ENCODE results near the gene GDF10.

GDF10 gene

GRCh38 chr10:47350671-47351640 is 51.0 kb downstream of the GDF10 start:
- no peaks in the 10 kb centered on the region for H3K27me3 ChIP-seq (ENCODE audit: control insufficient read depth, insufficient read depth, low read length, poor library complexity, severe bottlenecking)
- H3K27ac ChIP-seq (ENCODE audit: insufficient read depth, low read depth, low read length, poor library complexity, severe bottlenecking) = no peak overlapping the region
- WGBS, 2 experiments = 95% methylated on average over 39 of the region's 39 CpGs
- H3K9me3 ChIP-seq (ENCODE audit: control insufficient read depth, low read length) = no peaks in the 10 kb centered on the region
- H3K36me3 ChIP-seq (ENCODE audit: control insufficient read depth, insufficient read depth, low read length) = no peaks in the 10 kb centered on the region
- H3K4me1 ChIP-seq (ENCODE audit: control insufficient read depth, insufficient read depth, low read length) = no peaks in the 10 kb centered on the region
- H3K4me3 ChIP-seq (ENCODE audit: insufficient read depth, low read depth, low read length) = no peak overlapping the region

GRCh38 chr10:47351899-47352815 is 52.2 kb downstream of the GDF10 start:
- 79 to 91% methylated on average over 12 to 14 of the region's 14 CpGs for WGBS, 2 experiments
- H3K4me1 ChIP-seq (ENCODE audit: control insufficient read depth, insufficient read depth, low read length) = no peaks in the 10 kb centered on the region
- no peak overlapping the region for H3K4me3 ChIP-seq (ENCODE audit: insufficient read depth, low read depth, low read length)
- H3K36me3 ChIP-seq (ENCODE audit: control insufficient read depth, insufficient read depth, low read length) = no peaks in the 10 kb centered on the region
- no peaks in the 10 kb centered on the region for H3K9me3 ChIP-seq (ENCODE audit: control insufficient read depth, low read length)
- no peaks in the 10 kb centered on the region for H3K27me3 ChIP-seq (ENCODE audit: control insufficient read depth, insufficient read depth, low read length, poor library complexity, severe bottlenecking)
- H3K27ac ChIP-seq (ENCODE audit: insufficient read depth, low read depth, low read length, poor library complexity, severe bottlenecking) = no peak overlapping the region

- H3K9me3 ChIP-seq (ENCODE audit: control insufficient read depth, low read length) = no peaks in the 10 kb centered on the region
- H3K4me1 ChIP-seq (ENCODE audit: control insufficient read depth, insufficient read depth, low read length) = no peaks in the 10 kb centered on the region
- no peak overlapping the region for H3K27ac ChIP-seq (ENCODE audit: insufficient read depth, low read depth, low read length, poor library complexity, severe bottlenecking)
- 93 to 95% methylated on average over 6 of the region's 6 CpGs for WGBS, 2 experiments
- no peaks in the 10 kb centered on the region for H3K36me3 ChIP-seq (ENCODE audit: control insufficient read depth, insufficient read depth, low read length)
- H3K27me3 ChIP-seq (ENCODE audit: control insufficient read depth, insufficient read depth, low read length, poor library complexity, severe bottlenecking) = no peaks in the 10 kb centered on the region
- no peak overlapping the region for H3K4me3 ChIP-seq (ENCODE audit: insufficient read depth, low read depth, low read length)
These were observed 53.4 kb downstream of the GDF10 start for GRCh38 chr10:47353351-47353750.

GRCh38 chr10:47354165-47354564 is 54.2 kb downstream of the GDF10 start:
- H3K36me3 ChIP-seq (ENCODE audit: control insufficient read depth, insufficient read depth, low read length) = no peaks in the 10 kb centered on the region
- H3K27ac ChIP-seq (ENCODE audit: insufficient read depth, low read depth, low read length, poor library complexity, severe bottlenecking) = no peak overlapping the region
- no peak overlapping the region for H3K4me3 ChIP-seq (ENCODE audit: insufficient read depth, low read depth, low read length)
- H3K9me3 ChIP-seq (ENCODE audit: control insufficient read depth, low read length) = no peaks in the 10 kb centered on the region
- no peaks in the 10 kb centered on the region for H3K27me3 ChIP-seq (ENCODE audit: control insufficient read depth, insufficient read depth, low read length, poor library complexity, severe bottlenecking)
- no peaks in the 10 kb centered on the region for H3K4me1 ChIP-seq (ENCODE audit: control insufficient read depth, insufficient read depth, low read length)
- WGBS, 2 experiments = 69 to 77% methylated on average over 4 of the region's 4 CpGs

- no peak overlapping the region for H3K27ac ChIP-seq (ENCODE audit: insufficient read depth, low read depth, low read length, poor library complexity, severe bottlenecking)
- H3K4me1 ChIP-seq (ENCODE audit: control insufficient read depth, insufficient read depth, low read length) = no peaks in the 10 kb centered on the region
- no peak overlapping the region for H3K4me3 ChIP-seq (ENCODE audit: insufficient read depth, low read depth, low read length)
- H3K36me3 ChIP-seq (ENCODE audit: control insufficient read depth, insufficient read depth, low read length) = no peaks in the 10 kb centered on the region
- H3K9me3 ChIP-seq (ENCODE audit: control insufficient read depth, low read length) = no peaks in the 10 kb centered on the region
- H3K27me3 ChIP-seq (ENCODE audit: control insufficient read depth, insufficient read depth, low read length, poor library complexity, severe bottlenecking) = no peaks in the 10 kb centered on the region
- 95 to 100% methylated on average over 1 of the region's 1 CpG for WGBS, 2 experiments
These were observed 54.9 kb downstream of the GDF10 start for GRCh38 chr10:47354900-47355299.

- no peaks in the 10 kb centered on the region for H3K27me3 ChIP-seq (ENCODE audit: control insufficient read depth, insufficient read depth, low read length, poor library complexity, severe bottlenecking)
- no peaks in the 10 kb centered on the region for H3K9me3 ChIP-seq (ENCODE audit: control insufficient read depth, low read length)
- H3K27ac ChIP-seq (ENCODE audit: insufficient read depth, low read depth, low read length, poor library complexity, severe bottlenecking) = no peak overlapping the region
- no peaks in the 10 kb centered on the region for H3K36me3 ChIP-seq (ENCODE audit: control insufficient read depth, insufficient read depth, low read length)
- 87 to 92% methylated on average over 5 of the region's 5 CpGs for WGBS, 2 experiments
- no peaks in the 10 kb centered on the region for H3K4me1 ChIP-seq (ENCODE audit: control insufficient read depth, insufficient read depth, low read length)
- no peak overlapping the region for H3K4me3 ChIP-seq (ENCODE audit: insufficient read depth, low read depth, low read length)
These were observed 56.7 kb downstream of the GDF10 start for GRCh38 chr10:47356708-47357107.

- Histone ChIP-seq H3K27me3 (ENCODE audit: control insufficient read depth, insufficient read depth, low read length, poor library complexity, severe bottlenecking) (no peaks in the 10 kb centered on the region), H3K4me3 (ENCODE audit: insufficient read depth, low read depth, low read length) (no peak overlapping the region), H3K36me3 (ENCODE audit: control insufficient read depth, insufficient read depth, low read length) (no peaks in the 10 kb centered on the region), H3K9me3 (ENCODE audit: control insufficient read depth, low read length) (no peaks in the 10 kb centered on the region), H3K4me1 (ENCODE audit: control insufficient read depth, insufficient read depth, low read length) (no peaks in the 10 kb centered on the region), H3K27ac (ENCODE audit: insufficient read depth, low read depth, low read length, poor library complexity, severe bottlenecking) (no peak overlapping the region)
- WGBS, 2 experiments = 95% methylated on average over 11 to 12 of the region's 12 CpGs
These were observed 57.2 kb downstream of the GDF10 start for GRCh38 chr10:47357131-47357582.

GRCh38 chr10:47357911-47358310 is 57.9 kb downstream of the GDF10 start:
- H3K27me3 ChIP-seq (ENCODE audit: control insufficient read depth, insufficient read depth, low read length, poor library complexity, severe bottlenecking) = no peaks in the 10 kb centered on the region
- WGBS, 2 experiments = 89 to 95% methylated on average over 3 of the region's 3 CpGs
- no peaks in the 10 kb centered on the region for H3K36me3 ChIP-seq (ENCODE audit: control insufficient read depth, insufficient read depth, low read length)
- no peaks in the 10 kb centered on the region for H3K9me3 ChIP-seq (ENCODE audit: control insufficient read depth, low read length)
- no peak overlapping the region for H3K27ac ChIP-seq (ENCODE audit: insufficient read depth, low read depth, low read length, poor library complexity, severe bottlenecking)
- H3K4me3 ChIP-seq (ENCODE audit: insufficient read depth, low read depth, low read length) = no peak overlapping the region
- no peaks in the 10 kb centered on the region for H3K4me1 ChIP-seq (ENCODE audit: control insufficient read depth, insufficient read depth, low read length)

- no peaks in the 10 kb centered on the region for H3K9me3 ChIP-seq (ENCODE audit: control insufficient read depth, low read length)
- no peak overlapping the region for H3K4me3 ChIP-seq (ENCODE audit: insufficient read depth, low read depth, low read length)
- no peaks in the 10 kb centered on the region for H3K36me3 ChIP-seq (ENCODE audit: control insufficient read depth, insufficient read depth, low read length)
- no peak overlapping the region for H3K27ac ChIP-seq (ENCODE audit: insufficient read depth, low read depth, low read length, poor library complexity, severe bottlenecking)
- H3K27me3 ChIP-seq (ENCODE audit: control insufficient read depth, insufficient read depth, low read length, poor library complexity, severe bottlenecking) = no peaks in the 10 kb centered on the region
- 86 to 92% methylated on average over 3 of the region's 3 CpGs for WGBS, 2 experiments
- H3K4me1 ChIP-seq (ENCODE audit: control insufficient read depth, insufficient read depth, low read length) = no peaks in the 10 kb centered on the region
These were observed 58.5 kb downstream of the GDF10 start for GRCh38 chr10:47358457-47358856.

GRCh38 chr10:47359101-47359500 is 59.1 kb downstream of the GDF10 start:
- Histone ChIP-seq H3K27ac (ENCODE audit: insufficient read depth, low read depth, low read length, poor library complexity, severe bottlenecking) (no peak overlapping the region), H3K4me3 (ENCODE audit: insufficient read depth, low read depth, low read length) (no peak overlapping the region), H3K4me1 (ENCODE audit: control insufficient read depth, insufficient read depth, low read length) (no peaks in the 10 kb centered on the region), H3K36me3 (ENCODE audit: control insufficient read depth, insufficient read depth, low read length) (no peaks in the 10 kb centered on the region), H3K9me3 (ENCODE audit: control insufficient read depth, low read length) (no peaks in the 10 kb centered on the region), H3K27me3 (ENCODE audit: control insufficient read depth, insufficient read depth, low read length, poor library complexity, severe bottlenecking) (no peaks in the 10 kb centered on the region)
- 92% methylated on average over 2 of the region's 2 CpGs for WGBS, 2 experiments
